Activated CD8-positive, alpha-beta T cell treated with anti-CD3 and anti-CD28 coated beads for 36 hours (primary cell): ENCODE data around the gene NFATC2. TPM values are rescaled to one million over a fixed set of nuclear protein-coding genes. Genes with fewer than 3 reads are reported as not detected.

ENCODE experiments used
- ATAC-seq: fragments of 200-7000 bp; cut with Tn5 transposase; one replicate; pipeline ENCODE4 v1.10.0; 2021; ENCODE audit warnings: mild to moderate bottlenecking, moderate library complexity
- CTCF ChIA-PET: fragments of 350-600 bp; sonication (Branson Sonifier 250); formaldehyde crosslinking; loops from one replicate; lab custom pipeline; 2021; ENCODE audit warnings: antibody characterized with exemption; lab: Charles Lee
- POLR2A ChIA-PET: fragments of 350-600 bp; sonication (Branson Sonifier 250); formaldehyde crosslinking; loops from one replicate; lab custom pipeline; 2021; ENCODE audit warnings: antibody characterized with exemption; lab: Charles Lee
- DNase-seq: peaks from one replicate; pipeline ENCODE4 v3.0.0-alpha.2; 2020
- H3K27ac Mint-ChIP-seq: one replicate; pipeline ENCODE4 v1.8.0; 2021; ENCODE audit warnings: mild to moderate bottlenecking, mixed read lengths
- H3K27me3 Mint-ChIP-seq: one replicate; pipeline ENCODE4 v1.8.0; 2021; ENCODE audit warnings: mixed read lengths
- H3K36me3 Mint-ChIP-seq: one replicate; pipeline ENCODE4 v1.8.0; 2021; ENCODE audit warnings: low read depth, mixed read lengths
- H3K4me1 Mint-ChIP-seq: one replicate; pipeline ENCODE4 v1.8.0; 2021; ENCODE audit warnings: low read depth, mixed read lengths
- H3K4me3 Mint-ChIP-seq: one replicate; pipeline ENCODE4 v1.8.0; 2021; ENCODE audit warnings: mild to moderate bottlenecking, moderate library complexity, mixed read lengths
- H3K9me3 Mint-ChIP-seq: one replicate; pipeline ENCODE4 v1.8.0; 2021; ENCODE audit warnings: mixed read lengths
- intact Hi-C: fragments of 100-400 bp; cut with micrococcal nuclease; formaldehyde crosslinking; loops from one replicate; pipeline ENCODE4 v1.10.0; 2022
- total RNA-seq, 2 experiments: library from RNA; stranded (reverse); gene quantifications; one replicate each; pipeline ENCODE4 v1.2.3, GENCODE V29; 2021
- TF ChIP-seq, protein P1 (sequence below): fragments of 200-600 bp; IDR thresholded peaks from one replicate; pipeline ENCODE4 v1.8.0; 2022; ENCODE audit warnings: antibody characterized with exemption, mild to moderate bottlenecking

The NFATC2 gene
- total RNA-seq, 2 experiments from 2014 or later: 38.3 to 40.9 TPM

DNA sequence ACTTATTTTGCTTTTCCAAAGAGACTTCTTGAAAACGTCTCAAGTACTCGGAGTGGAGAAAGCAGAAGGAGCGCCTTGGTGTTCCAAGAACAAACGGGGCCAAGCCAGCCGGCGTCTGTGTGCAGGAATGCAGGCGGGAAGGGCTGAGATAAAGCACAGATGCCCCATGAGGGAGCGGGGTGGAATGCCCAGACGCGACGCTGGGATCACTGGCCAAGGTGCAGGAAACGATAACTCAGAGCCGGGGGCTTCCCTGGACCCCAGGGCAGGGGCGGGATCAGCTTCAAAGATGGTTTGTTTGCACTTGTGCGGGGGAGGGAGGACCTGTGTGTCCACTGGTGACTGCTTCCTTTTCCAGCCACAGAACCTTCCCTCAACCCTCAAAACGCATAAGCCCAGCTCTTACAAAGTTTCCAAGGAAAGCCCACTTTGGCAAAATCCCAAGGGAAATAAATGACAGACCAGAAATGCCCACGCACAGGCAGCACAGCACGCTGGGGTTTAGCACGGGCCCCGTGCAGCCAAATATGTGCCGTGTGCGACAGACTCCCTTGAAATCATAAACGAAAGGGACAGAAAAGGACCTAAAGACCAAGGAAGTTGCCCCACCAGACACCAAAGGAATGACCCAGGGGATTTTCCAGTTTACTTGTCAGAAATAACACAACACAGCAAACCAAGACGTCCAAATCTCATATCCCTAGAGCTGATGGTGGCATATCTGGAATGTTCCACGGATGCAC lies 113.9 kb downstream of the NFATC2 start:
- Mint-ChIP-seq H3K4me1 (peaks cover 70% of the 10 kb centered on the region), H3K9me3 (no peaks in the 10 kb centered on the region), H3K36me3 (peaks cover 62% of the 10 kb centered on the region), H3K27me3 (no peaks in the 10 kb centered on the region), H3K4me3 (no peak overlapping the region), H3K27ac (no peak overlapping the region)
- ATAC-seq: no peak
- ChIA-PET POLR2A (interaction anchor here (1.3 kb wide), 1 partner anchor 28 kb away, joined by 5 read pairs; no protein-coding TSS in a partner anchor), CTCF (interaction anchor here (1.6 kb wide), 1 partner anchor 26 kb away, joined by 3 read pairs; no protein-coding TSS in a partner anchor)
- intact Hi-C loops: no loop called here
- DNase-seq: no peak
- TF ChIP-seq, protein P1, sequence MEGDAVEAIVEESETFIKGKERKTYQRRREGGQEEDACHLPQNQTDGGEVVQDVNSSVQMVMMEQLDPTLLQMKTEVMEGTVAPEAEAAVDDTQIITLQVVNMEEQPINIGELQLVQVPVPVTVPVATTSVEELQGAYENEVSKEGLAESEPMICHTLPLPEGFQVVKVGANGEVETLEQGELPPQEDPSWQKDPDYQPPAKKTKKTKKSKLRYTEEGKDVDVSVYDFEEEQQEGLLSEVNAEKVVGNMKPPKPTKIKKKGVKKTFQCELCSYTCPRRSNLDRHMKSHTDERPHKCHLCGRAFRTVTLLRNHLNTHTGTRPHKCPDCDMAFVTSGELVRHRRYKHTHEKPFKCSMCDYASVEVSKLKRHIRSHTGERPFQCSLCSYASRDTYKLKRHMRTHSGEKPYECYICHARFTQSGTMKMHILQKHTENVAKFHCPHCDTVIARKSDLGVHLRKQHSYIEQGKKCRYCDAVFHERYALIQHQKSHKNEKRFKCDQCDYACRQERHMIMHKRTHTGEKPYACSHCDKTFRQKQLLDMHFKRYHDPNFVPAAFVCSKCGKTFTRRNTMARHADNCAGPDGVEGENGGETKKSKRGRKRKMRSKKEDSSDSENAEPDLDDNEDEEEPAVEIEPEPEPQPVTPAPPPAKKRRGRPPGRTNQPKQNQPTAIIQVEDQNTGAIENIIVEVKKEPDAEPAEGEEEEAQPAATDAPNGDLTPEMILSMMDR: no peak

DNA sequence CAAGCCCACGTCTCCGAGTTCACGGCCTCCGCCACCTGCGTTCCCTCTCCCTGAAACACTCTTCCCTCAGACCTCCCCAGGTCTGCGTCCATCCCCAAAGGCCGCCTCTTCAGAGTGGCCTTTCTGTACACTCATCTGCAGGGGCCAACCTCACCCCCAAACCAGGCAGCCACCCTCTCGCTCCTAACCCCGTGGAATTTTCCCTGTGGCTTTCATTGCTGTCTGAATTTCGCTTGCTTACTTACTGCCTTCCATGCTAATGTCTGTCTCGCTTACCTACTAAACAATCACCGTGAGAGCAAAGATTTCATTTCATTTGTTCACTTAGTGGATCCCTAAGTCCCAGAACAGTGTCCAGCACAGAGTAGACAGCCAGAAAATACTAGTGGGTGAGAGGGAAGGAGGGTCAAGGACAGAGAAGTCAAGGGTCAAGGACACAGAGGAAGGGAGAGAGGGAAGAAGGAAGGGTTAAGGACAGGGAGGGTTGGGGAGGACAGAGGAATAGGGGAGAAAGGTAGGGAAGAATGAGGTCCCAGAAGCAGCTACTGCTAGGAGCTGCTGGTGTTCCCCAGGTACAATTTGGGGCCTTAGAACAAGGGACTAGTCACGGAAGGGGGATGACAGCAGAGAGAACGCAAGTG lies 114.7 kb downstream of the NFATC2 start:
- DNase-seq: no peak
- CTCF ChIA-PET: no interaction called here
- Mint-ChIP-seq H3K4me3 (no peak overlapping the region), H3K9me3 (no peaks in the 10 kb centered on the region), H3K36me3 (peaks cover 55% of the 10 kb centered on the region), H3K27ac (peak overlapping the region; percentile 11), H3K27me3 (no peaks in the 10 kb centered on the region), H3K4me1 (peaks cover 72% of the 10 kb centered on the region)
- TF ChIP-seq, protein P1: no peak
- POLR2A ChIA-PET: no interaction called here
- intact Hi-C loops: no loop called here
- ATAC-seq: no peak

DNA sequence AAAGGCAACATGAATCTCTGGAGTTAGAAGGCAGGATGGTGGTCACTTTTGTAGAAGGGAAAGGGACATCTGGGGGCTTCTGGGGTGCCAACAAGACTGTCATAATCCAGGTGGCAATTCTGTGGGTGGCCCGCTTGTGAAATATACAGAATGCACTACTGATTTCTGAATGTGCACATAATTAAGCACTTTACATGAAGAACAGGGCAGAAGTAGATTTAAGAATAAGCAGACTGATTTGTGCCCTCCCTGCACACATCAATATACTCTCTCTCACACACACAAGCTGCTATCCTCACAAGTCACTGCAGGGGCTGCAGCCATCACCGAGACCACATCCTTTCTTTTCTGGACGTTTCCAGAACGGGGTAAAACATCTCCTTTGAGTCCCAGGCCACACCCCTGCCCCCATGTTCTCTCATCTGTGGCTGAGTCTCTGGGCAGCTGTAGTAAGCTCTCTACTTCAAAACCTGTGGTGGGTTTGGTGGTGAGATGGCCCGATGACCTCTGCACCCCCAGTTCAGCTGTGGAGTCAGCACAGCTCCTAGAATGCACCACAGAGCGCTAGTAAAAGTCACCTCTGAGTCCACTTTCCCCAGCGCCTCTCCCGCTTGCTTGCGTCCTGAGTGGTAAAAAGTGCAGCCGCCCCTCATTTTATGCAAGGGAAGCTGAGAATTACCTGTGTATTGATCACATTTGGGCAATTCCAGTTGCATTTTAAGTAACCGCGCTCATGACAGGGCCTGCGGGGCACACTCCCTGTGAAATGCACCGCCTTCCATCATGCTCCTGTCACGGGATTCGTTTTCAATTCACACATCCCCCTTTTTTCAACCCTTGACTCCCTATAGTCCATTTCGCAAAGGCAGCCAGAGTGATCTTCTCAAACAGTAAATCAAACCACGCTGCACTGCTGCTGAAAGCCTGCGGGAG lies 115.5 kb downstream of the NFATC2 start:
- H3K4me1 Mint-ChIP-seq: peaks cover 74% of the 10 kb centered on the region
- CTCF ChIA-PET: interaction anchor here (1.5 kb wide), 1 partner anchor 115 kb away, joined by 4 read pairs; the partner anchor contains the start of gene NFATC2
- DNase-seq: peak; percentile 56

DNA sequence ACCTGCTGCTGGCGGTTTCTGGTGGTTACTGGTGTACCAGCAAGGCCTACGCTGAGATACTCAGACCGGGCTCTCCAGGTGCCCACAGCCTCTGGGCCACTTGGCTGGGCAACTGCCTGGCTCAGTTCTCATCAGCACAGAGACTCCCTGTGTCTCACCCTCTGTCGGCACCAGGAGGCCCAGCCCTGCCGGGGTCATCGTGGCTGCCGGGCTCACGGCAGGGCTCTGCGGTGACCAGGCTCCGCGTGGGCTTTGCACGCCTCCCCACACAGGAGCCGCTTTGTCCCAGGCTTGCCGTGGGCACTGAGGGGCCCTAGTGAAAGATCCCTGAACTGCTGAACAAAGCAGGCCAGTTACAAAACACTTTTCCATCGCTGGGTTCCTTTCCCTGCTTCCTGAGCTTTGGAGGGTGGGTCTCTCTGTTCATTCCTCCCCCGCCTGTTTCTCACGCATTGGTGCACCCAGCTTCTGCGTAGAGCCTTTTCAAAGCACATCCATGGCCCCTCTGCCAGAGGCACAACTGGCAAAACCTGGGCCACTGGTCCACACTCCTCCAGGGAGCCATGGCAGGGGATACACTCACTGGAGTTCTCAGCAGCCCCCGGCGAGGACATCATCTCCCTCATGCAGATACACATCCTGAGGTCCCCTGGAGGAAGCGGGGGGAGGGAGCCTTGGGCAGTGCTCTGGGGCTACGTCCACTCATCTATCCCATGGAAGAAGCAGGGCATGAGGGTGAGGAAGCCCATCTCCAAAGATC lies 117.0 kb downstream of the NFATC2 start:
- intact Hi-C loops: no loop called here
- ATAC-seq: peak; percentile 27
- peaks cover 69% of the 10 kb centered on the region for H3K4me1 Mint-ChIP-seq
- H3K27me3 Mint-ChIP-seq: no peaks in the 10 kb centered on the region
- peak overlapping the region; percentile 76 for H3K27ac Mint-ChIP-seq
- DNase-seq: peak; percentile 47
- ChIA-PET CTCF (interaction anchor here (1.5 kb wide), 1 partner anchor 116 kb away, joined by 4 read pairs; the partner anchor contains the start of gene NFATC2), POLR2A (no interaction called here)
- TF ChIP-seq, protein P1: no peak
- no peak overlapping the region for H3K4me3 Mint-ChIP-seq
- H3K36me3 Mint-ChIP-seq: peaks cover 55% of the 10 kb centered on the region
- H3K9me3 Mint-ChIP-seq: no peaks in the 10 kb centered on the region

More for the DNA sequence above, 115.5 kb downstream of the NFATC2 start:
- H3K36me3 Mint-ChIP-seq: peaks cover 53% of the 10 kb centered on the region
- no peaks in the 10 kb centered on the region for H3K27me3 Mint-ChIP-seq
- ATAC-seq: peak; percentile 21
- H3K9me3 Mint-ChIP-seq: no peaks in the 10 kb centered on the region
- intact Hi-C loops: no loop called here
- H3K27ac Mint-ChIP-seq: peak overlapping the region; percentile 76
- TF ChIP-seq, protein P1: no peak
- POLR2A ChIA-PET: no interaction called here
- no peak overlapping the region for H3K4me3 Mint-ChIP-seq
